Muscle of arm (tissue), 12 donors: ENCODE results near the gene ANKDD1A. TPM values are rescaled to one million over a fixed set of nuclear protein-coding genes. Genes with fewer than 3 reads are reported as not detected.

Experiments used
- polyA plus RNA-seq, 12 donors: library from polyadenylated mRNA; unstranded; fragments of 120-200 nt; gene quantifications; one replicate each; pipeline ENCODE4 v1.2.1, GENCODE V29; 2013; ENCODE audit not compliant: insufficient read length in 12 of 12

The ANKDD1A gene
- polyA plus RNA-seq, 12 donors = 3.8 to 10.3 (median 7.0) TPM; not detected in 1

Other genes with a start within 250 kb of the ANKDD1A start
- 1 to 10 TPM in 10 of 12 donors, not detected in 2; 3.3 to 6.2 (median 4.6) TPM for gene RBPMS2, start 136.3 kb upstream of the ANKDD1A start, polyA plus RNA-seq
- 10 to 100 TPM in 1 of 12 donors, 1 to 10 TPM in 10, not detected in 1; 3.0 to 10.5 (median 5.9) TPM for gene PIF1, start 86.3 kb upstream of the ANKDD1A start, polyA plus RNA-seq
- gene PLEKHO2, start 70.0 kb upstream of the ANKDD1A start, polyA plus RNA-seq = 10 to 100 TPM in 11 of 12 donors, not detected in 1; 12.0 to 21.1 (median 13.2) TPM
- gene SPG21, start 78.0 kb downstream of the ANKDD1A start, polyA plus RNA-seq = 10 to 100 TPM in 11 of 12 donors, not detected in 1; 55.5 to 99.8 (median 83.6) TPM
- gene MTFMT, start 117.7 kb downstream of the ANKDD1A start, polyA plus RNA-seq = 10 to 100 TPM in 3 of 12 donors, 1 to 10 TPM in 7, not detected in 2; 8.2 to 13.0 (median 9.4) TPM
- 1 to 10 TPM in 10 of 12 donors, not detected in 2; 1.0 to 1.9 (median 1.4) TPM for gene SLC51B, start 133.5 kb downstream of the ANKDD1A start, polyA plus RNA-seq
- gene RASL12, start 156.1 kb downstream of the ANKDD1A start, polyA plus RNA-seq = 10 to 100 TPM in 8 of 12 donors, 1 to 10 TPM in 3, not detected in 1; 9.5 to 14.3 (median 11.6) TPM
- 1 to 10 TPM in 7 of 12 donors, under 1 TPM in 3, not detected in 2; 0.59 to 2.9 (median 1.3) TPM for gene KBTBD13, start 164.8 kb downstream of the ANKDD1A start, polyA plus RNA-seq
- gene UBAP1L, start 203.3 kb downstream of the ANKDD1A start, polyA plus RNA-seq = 1 to 10 TPM in 11 of 12 donors, not detected in 1; 2.5 to 8.1 (median 3.9) TPM
- 10 to 100 TPM in 11 of 12 donors, not detected in 1; 14.8 to 44.0 (median 19.5) TPM for gene PDCD7, start 221.9 kb downstream of the ANKDD1A start, polyA plus RNA-seq